HG03060 (cell line): Measurements from ENCODE around the gene C6orf58.

Source experiments
- ATAC-seq: cut with Tn5 transposase; IDR thresholded peaks from one replicate; pipeline ENCODE4 v1.9.1; 2021; ENCODE audit warnings: low read depth, moderate number of reproducible peaks; ENCODE audit not compliant: unreplicated experiment

The C6orf58 gene

DNA sequence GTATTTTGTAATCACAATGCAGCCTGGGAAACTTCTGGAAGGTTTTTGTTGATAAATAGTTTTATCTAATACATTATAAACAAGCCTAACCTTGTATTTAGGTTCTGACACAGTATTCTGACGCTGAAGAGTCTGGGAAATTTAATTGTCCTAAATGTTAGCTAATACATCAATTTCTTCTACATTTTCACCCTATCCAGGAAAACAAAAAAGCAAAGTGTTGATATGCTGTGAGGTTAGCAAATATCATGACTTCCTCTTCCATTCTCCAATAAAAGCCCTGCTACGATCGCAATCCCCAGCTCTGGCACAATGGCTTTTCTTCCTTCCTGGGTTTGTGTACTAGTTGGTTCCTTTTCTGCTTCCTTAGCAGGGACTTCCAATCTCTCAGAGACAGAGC lies at the start of gene C6orf58:
Gene C6orf58, plus strand, starts transcription at position 301 of the 400 bp plus-strand sequence. Its CDS starts 12 bp downstream, at position 313.
- ATAC-seq: no peak

DNA sequence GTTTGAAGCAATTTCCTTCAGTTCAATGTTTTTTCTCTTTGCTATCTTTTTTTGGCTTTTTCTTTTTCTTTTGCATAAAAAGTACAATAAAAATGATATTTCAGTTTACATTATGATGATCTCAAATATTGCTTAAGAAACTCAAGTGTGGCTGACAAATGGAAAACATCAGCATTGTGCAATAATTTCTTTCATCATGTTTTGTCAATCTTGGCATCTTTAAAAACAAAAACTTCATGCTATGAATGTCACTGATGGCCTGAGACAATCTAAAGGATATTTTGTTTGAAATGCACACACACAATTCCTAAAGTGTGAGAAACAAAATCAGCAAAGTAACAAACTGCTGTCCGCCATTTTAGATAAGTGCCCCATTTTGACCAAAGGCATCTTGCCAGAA lies 44.0 kb upstream of the C6orf58 start:
- no peak for ATAC-seq

GRCh38 chr6:127533736-127534135 lies 43.2 kb upstream of the C6orf58 start:
- no peak for ATAC-seq

DNA sequence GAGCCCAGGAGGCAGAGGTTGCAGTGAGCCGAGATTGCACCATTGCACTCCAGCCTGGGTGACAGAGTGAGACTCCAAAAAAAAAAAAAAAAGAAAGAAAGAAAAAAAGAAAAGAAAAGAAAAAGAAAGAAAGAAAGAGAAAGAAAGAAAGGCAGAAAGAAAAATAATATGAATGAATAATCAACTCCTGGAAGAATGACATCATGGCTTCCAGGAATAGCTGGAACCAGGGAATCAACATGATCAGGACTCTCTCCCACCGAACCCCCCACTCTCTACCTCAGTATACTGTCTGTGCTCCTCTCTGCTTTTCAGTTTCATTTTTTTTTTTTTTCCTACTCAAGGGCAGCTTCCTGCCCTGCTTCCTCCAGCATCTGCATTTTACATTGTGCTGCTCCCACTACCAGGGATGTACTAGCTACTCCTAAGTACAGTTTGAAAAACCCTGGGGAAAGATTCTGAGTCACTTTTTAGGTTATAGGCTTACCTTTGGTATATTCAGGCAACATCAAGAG lies 38.2 kb upstream of the C6orf58 start:
- no peak for ATAC-seq

- ATAC-seq: no peak
Observed at GRCh38 chr6:127539272-127539671, 37.7 kb upstream of the C6orf58 start.

DNA sequence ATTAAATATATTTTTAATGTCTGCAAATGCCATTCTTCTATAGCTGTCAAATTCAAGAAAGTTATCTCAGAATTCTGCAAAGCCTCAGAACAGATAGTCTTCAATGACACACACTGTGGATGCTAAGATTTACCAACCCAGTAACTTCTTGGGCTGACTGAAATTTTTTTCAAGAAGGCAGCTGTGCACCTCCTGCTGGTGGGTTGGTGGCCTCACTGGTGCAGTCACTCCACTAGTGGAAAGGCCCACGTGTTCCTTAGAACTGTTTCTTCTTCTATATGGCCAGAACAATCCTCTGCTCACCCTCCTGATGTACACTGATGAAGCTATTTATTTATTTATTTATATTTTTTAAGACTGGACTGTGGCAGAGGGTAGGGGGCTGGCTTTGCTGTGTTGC lies 29.8 kb upstream of the C6orf58 start:
- ATAC-seq: no peak

- no peak for ATAC-seq
Observed at GRCh38 chr6:127547904-127548649, 28.9 kb upstream of the C6orf58 start.

GRCh38 chr6:127550403-127550802 lies 26.6 kb upstream of the C6orf58 start:
- ATAC-seq: no peak

- ATAC-seq: no peak
Observed at GRCh38 chr6:127554435-127555006, 22.5 kb upstream of the C6orf58 start.

- no peak for ATAC-seq
Observed at GRCh38 chr6:127561660-127562059, 15.3 kb upstream of the C6orf58 start.

DNA sequence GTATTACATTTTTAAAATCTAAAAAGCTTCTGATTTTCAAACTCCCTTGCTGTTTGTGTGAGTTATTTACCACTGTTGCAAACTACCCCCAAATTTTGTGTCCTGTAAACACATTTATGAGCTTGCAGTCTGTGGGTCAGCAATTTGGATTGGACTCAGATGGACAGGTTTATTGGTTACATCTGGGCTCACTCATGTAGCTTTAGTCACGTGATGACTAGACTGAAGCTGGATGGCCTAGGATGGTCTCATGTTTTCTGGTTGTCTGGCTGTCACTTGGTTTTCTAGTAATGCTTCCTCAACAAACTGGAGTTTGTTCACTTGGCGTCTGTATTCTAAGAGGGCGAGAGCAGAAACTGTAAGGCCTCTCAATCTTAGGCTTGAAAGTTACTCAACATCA lies 12.2 kb upstream of the C6orf58 start:
- ATAC-seq: no peak

GRCh38 chr6:127566119-127566518 lies 10.9 kb upstream of the C6orf58 start:
- ATAC-seq: no peak

DNA sequence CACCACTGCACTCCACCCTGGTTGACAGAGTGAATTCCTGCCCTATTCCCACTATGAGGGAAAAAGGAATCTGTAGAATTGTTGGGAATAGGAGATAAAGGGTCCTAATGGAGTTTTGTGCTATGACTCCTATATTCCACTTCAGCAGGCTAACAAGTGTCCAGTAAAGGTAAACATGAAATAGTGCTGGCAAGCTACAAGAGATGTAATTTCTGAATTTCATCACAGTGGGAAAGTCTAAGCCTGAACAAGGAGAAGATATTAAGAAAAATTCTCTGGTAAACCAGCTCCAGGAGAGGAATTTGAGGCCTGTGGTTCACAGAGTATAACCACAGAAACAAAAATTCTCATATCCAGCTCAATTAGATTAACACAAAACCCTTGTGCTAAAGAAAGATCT lies 10.3 kb upstream of the C6orf58 start:
- ATAC-seq: no peak

DNA sequence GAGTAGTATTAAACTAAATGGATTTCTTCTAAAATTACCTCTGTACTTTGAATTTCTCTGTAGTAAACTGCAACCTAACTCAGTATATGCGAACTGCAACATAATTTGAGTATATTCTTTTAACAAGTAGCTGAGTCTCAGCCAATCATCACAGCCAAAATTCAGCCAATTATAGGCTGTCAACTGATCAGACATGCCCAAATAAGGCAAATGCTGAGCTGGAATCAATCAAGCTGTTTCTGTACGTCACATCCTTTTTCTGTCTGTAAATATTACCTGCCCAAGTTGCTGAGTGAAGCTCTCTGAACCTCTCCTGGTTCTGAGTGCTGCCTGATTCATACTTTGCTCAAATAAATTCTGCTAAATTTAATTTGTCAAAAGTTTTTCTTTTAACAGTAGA lies 9.5 kb upstream of the C6orf58 start:
- ATAC-seq: no peak

GRCh38 chr6:127570739-127571389 lies 6.1 kb upstream of the C6orf58 start:
- peak; percentile 75 for ATAC-seq

DNA sequence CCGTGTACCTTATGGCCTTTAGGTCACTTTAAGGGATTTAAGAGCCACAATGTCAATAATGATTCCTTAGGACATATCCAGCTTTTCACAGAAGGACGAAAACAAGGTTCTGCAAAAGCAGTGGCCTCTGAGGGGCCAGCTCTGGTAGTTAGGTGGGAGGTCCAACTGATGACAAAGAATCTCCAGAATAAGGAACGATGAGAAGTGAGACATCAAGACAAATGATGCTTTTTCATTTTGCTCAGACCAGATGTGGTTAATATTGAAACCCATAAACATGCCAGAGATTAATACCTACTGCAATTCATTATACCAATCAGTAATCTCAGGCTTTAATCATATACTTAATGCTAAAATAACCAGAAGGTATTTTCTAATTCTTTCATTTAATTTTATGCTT lies 1.9 kb downstream of the C6orf58 start:
- ATAC-seq: no peak

GRCh38 chr6:127581576-127581975 lies 4.6 kb downstream of the C6orf58 start:
- ATAC-seq: no peak

GRCh38 chr6:127582777-127583462 lies 5.9 kb downstream of the C6orf58 start:
- peak; percentile 59 for ATAC-seq

DNA sequence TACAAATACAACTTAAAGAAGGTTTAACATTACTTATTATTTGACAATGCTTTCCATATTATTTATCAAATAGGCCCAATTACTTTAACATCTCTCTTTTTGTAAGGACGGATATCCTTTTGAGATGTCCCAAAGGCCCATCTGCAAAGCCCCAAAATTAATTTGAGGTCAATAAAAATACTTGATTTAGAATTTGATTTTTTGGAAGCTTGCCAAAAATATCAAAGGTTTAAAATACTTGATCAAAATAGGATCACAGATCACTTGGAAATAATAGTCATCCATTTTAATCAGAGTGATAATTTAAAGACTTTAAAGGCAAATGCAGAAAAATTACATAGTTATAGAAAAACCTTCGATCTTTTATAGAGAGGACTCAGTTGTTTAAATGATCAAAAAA lies 8.1 kb downstream of the C6orf58 start:
- ATAC-seq: no peak

DNA sequence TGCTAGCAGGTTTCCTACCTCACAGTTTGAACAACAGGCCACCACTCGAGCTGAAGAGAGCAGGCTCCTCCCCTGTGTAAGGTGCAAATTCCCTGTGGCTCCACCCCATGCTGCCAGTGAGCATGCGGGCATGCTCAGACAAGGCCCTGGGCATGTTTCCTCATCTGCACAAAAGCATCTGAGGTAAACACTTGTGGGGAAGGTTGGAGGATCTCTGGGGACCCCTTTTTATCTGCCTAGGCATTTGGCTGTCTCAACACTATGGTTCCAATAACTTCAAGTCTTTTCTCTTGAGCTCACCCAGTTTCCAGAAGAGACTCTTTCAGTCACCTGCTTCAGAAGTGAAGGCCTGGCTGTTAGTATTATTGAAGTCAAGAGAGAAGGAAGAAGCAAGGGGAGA lies 9.4 kb downstream of the C6orf58 start:
- ATAC-seq: no peak

GRCh38 chr6:127587875-127588274 lies 10.9 kb downstream of the C6orf58 start:
- no peak for ATAC-seq
